Adipocyte (in vitro differentiated cells): ENCODE results near the gene PIKFYVE.
A peak's percentile ranks its signal among the peaks of the same experiment; 100 is the strongest.
"Not testable (repeated sequence)": the region's sequence is repeated elsewhere in the genome, so short reads cannot be mapped to it uniquely, and the experiment has no call there.

Experiments used
- DNase-seq: peaks from one replicate; pipeline ENCODE4 v3.0.0-alpha.2; 2015; ENCODE audit warnings: low read depth
- H3K27me3 ChIP-seq: replicated peaks from 2 replicates; pipeline ENCODE4 v1.7.0; 2013; ENCODE audit warnings: mild to moderate bottlenecking, low read length, moderate library complexity; ENCODE audit not compliant: control insufficient read depth, insufficient read depth
- H3K36me3 ChIP-seq: 2 replicates; pipeline ENCODE4 v1.7.0; 2013; ENCODE audit warnings: low read length, mild to moderate bottlenecking, moderate library complexity; ENCODE audit not compliant: control insufficient read depth, insufficient read depth, severe bottlenecking
- H3K4me1 ChIP-seq: 2 replicates; pipeline ENCODE4 v1.7.0; 2013; ENCODE audit warnings: mild to moderate bottlenecking, low read length, moderate library complexity; ENCODE audit not compliant: control insufficient read depth, insufficient read depth
- H3K4me3 ChIP-seq: 2 replicates; pipeline ENCODE4 v1.7.0; 2013; ENCODE audit warnings: mild to moderate bottlenecking, low read length, moderate library complexity
- H3K9ac ChIP-seq: 2 replicates; pipeline ENCODE4 v1.7.0; 2013; ENCODE audit warnings: mild to moderate bottlenecking, low read length, moderate library complexity
- H3K9me3 ChIP-seq: 2 replicates; pipeline ENCODE4 v1.7.0; 2013; ENCODE audit warnings: mild to moderate bottlenecking, low read length, moderate library complexity; ENCODE audit not compliant: control insufficient read depth

PIKFYVE gene

GRCh38 chr2:208256192-208256782 lies 9.8 kb upstream of the PIKFYVE start:
- H3K4me3 ChIP-seq = no peak overlapping the region
- DNase-seq = no peak

GRCh38 chr2:208256849-208257813 lies 8.9 kb upstream of the PIKFYVE start:
- not testable (repeated sequence) for H3K27me3 ChIP-seq, H3K4me3 ChIP-seq, H3K9ac ChIP-seq, H3K9me3 ChIP-seq, DNase-seq
- peaks cover 26% of the 10 kb centered on the region for H3K4me1 ChIP-seq
- H3K36me3 ChIP-seq = peaks cover 13% of the 10 kb centered on the region

More at GRCh38 chr2:208256192-208256782, 9.8 kb upstream of the PIKFYVE start:
- H3K9me3 ChIP-seq = no peaks in the 10 kb centered on the region
- H3K4me1 ChIP-seq = peaks cover 32% of the 10 kb centered on the region
- H3K27me3 ChIP-seq = no peaks in the 10 kb centered on the region
- H3K9ac ChIP-seq = no peak overlapping the region
- peaks cover 22% of the 10 kb centered on the region for H3K36me3 ChIP-seq

- Histone ChIP-seq H3K4me3 (peak overlapping the region; percentile 100), H3K9me3 (no peaks in the 10 kb centered on the region), H3K36me3 (no peaks in the 10 kb centered on the region), H3K9ac (peak overlapping the region; percentile 97), H3K4me1 (peaks cover 21% of the 10 kb centered on the region), H3K27me3 (no peaks in the 10 kb centered on the region)
- peak; percentile 65 for DNase-seq
These were observed 669 bp upstream of the PIKFYVE start for GRCh38 chr2:208265371-208265800.

DNA sequence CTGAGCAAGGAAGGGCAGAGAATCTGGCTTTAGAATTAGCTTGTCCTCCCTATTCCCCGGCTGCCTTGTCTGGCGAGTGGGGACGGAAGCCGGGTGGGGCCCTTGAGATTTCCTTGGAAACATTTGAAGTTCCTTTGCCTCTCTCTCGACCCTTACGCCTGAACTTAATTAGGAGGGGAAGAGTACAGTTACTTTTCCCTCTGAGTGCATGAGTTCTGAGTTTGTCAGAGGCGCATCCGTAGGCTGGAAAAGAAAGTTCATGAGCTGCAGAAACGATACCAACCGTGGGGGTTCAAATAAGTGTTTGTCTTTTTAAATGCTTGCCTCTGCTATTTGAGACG lies 468 bp downstream of the PIKFYVE start:
- DNase-seq = no peak
- no peaks in the 10 kb centered on the region for H3K27me3 ChIP-seq
- peak overlapping the region; percentile 100 for H3K4me3 ChIP-seq
- peaks cover 21% of the 10 kb centered on the region for H3K4me1 ChIP-seq
- peaks cover 6% of the 10 kb centered on the region for H3K36me3 ChIP-seq
- no peaks in the 10 kb centered on the region for H3K9me3 ChIP-seq
- H3K9ac ChIP-seq = peak overlapping the region; percentile 97

GRCh38 chr2:208266936-208267335 lies 881 bp downstream of the PIKFYVE start:
- peak overlapping the region; percentile 97 for H3K9ac ChIP-seq
- peak overlapping the region; percentile 100 for H3K4me3 ChIP-seq
- H3K36me3 ChIP-seq = peaks cover 10% of the 10 kb centered on the region
- no peaks in the 10 kb centered on the region for H3K9me3 ChIP-seq
- peaks cover 21% of the 10 kb centered on the region for H3K4me1 ChIP-seq
- no peak for DNase-seq
- H3K27me3 ChIP-seq = no peaks in the 10 kb centered on the region

- Histone ChIP-seq H3K9ac (peak overlapping the region; percentile 97), H3K4me3 (peak overlapping the region; percentile 100), H3K4me1 (peaks cover 21% of the 10 kb centered on the region), H3K36me3 (peaks cover 14% of the 10 kb centered on the region)
- H3K9me3 ChIP-seq, DNase-seq, H3K27me3 ChIP-seq: not testable (repeated sequence)
These were observed 1.5 kb downstream of the PIKFYVE start for GRCh38 chr2:208267526-208267925.

DNA sequence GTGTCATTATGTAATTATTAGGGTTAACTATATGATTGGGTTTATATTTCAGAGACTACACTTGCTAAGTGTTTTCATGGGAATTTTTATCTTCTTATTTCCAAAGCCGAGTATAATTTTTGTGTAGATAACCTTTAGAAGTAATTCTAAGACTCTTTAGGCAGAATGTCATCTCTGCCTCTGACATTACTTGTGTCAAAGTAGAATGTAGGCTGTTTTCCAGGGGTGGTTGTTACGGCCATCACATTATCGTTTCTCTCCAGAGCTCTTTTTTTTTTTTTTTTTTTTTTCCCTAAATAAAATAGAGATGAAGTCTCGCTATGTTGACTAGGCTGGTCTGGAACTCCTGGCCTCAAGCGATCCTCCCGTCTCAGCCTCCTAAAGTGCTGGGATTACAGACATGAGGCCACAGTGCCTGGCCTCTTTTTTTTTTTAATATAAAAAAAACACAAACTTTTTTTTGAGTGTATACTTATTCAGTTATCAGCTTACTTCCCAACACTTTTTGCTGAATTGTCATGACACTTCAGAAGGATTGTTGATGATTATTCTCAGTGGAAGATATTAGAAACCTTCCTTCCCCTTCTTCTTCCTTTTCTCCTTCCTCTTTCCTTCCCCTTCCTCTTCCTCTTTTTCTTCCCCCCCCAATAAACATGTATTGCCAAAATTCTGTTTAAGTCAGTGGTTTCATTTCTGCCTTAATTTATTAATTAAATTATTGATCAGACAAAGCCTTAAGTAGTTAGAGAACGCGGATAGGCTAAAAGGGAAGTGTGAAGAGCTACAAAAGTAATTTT lies 2.3 kb downstream of the PIKFYVE start:
- DNase-seq = no peak
- H3K9me3 ChIP-seq = no peaks in the 10 kb centered on the region
- no peak overlapping the region for H3K9ac ChIP-seq
- peaks cover 23% of the 10 kb centered on the region for H3K36me3 ChIP-seq
- peak overlapping the region; percentile 100 for H3K4me3 ChIP-seq
- H3K27me3 ChIP-seq = no peaks in the 10 kb centered on the region
- peaks cover 21% of the 10 kb centered on the region for H3K4me1 ChIP-seq

- Histone ChIP-seq H3K27me3 (no peaks in the 10 kb centered on the region), H3K4me3 (no peak overlapping the region), H3K9me3 (no peaks in the 10 kb centered on the region), H3K9ac (no peak overlapping the region), H3K4me1 (peaks cover 21% of the 10 kb centered on the region), H3K36me3 (peaks cover 30% of the 10 kb centered on the region)
- DNase-seq = no peak
These were observed 3.0 kb downstream of the PIKFYVE start for GRCh38 chr2:208269091-208269490.

GRCh38 chr2:208274748-208275147 lies 8.7 kb downstream of the PIKFYVE start:
- H3K4me1 ChIP-seq = no peaks in the 10 kb centered on the region
- DNase-seq = no peak
- H3K4me3 ChIP-seq = no peak overlapping the region
- H3K9ac ChIP-seq = no peak overlapping the region
- H3K27me3 ChIP-seq = no peaks in the 10 kb centered on the region
- no peaks in the 10 kb centered on the region for H3K9me3 ChIP-seq
- H3K36me3 ChIP-seq = peaks cover 85% of the 10 kb centered on the region

DNA sequence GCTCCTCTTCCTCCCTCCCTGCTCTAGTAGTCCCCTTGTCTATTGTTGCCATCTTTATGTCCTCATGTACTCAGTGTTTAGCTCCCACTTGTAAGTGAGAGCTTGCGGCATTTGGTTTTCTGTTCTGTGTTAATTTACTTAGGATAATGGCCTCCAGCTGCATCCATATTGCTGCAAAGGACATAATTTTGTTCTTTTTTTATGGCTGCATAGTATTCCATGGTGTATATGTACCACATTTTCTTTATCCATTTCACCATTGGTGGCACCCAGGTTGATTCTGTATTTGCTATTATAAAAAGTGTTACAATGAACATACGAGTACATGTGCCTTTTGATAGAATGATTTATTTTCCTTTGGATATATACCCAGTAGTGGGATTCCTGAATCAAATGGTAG lies 12.5 kb downstream of the PIKFYVE start:
- Histone ChIP-seq H3K4me1 (no peaks in the 10 kb centered on the region), H3K4me3 (no peak overlapping the region), H3K36me3 (peaks cover 97% of the 10 kb centered on the region), H3K27me3 (no peaks in the 10 kb centered on the region), H3K9me3 (no peaks in the 10 kb centered on the region), H3K9ac (no peak overlapping the region)
- no peak for DNase-seq

DNA sequence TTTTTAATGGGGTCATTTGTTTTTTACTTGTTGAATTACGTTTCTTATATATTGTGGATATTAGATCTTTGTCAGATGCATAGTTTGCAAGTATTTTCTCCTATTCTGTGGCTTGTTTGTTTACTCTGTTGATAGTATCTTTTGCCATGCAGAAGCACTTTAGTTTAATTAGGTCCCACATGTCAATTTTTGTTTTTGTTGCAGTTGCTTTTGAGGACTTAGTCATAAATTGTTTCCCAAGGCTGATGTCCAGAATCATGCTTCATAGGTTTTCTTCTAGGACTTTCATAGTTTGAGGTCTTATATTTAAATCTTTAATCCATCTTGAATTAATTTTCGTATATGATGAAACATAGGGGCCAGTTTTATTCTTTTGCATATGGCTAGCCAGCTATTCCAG lies 13.2 kb downstream of the PIKFYVE start:
- no peak for DNase-seq
- H3K4me1 ChIP-seq = no peaks in the 10 kb centered on the region
- H3K9ac ChIP-seq = no peak overlapping the region
- no peak overlapping the region for H3K4me3 ChIP-seq
- peaks cover 96% of the 10 kb centered on the region for H3K36me3 ChIP-seq
- no peaks in the 10 kb centered on the region for H3K27me3 ChIP-seq
- no peaks in the 10 kb centered on the region for H3K9me3 ChIP-seq
